ENCODE data around the gene ARAP1.
A peak's percentile ranks its signal among the peaks of the same experiment; 100 is the strongest.

Gene ARAP1

GRCh38 chr11:72783144-72783905 lies 31.1 kb upstream of the ARAP1 start:
- ATAC-seq (ENCODE audit: low read depth): no peak
- no peaks in the 10 kb centered on the region for H3K9me3 Mint-ChIP-seq
- peaks cover 29% of the 10 kb centered on the region for H3K4me1 Mint-ChIP-seq
- peak overlapping the region; percentile 73 for H3K4me3 Mint-ChIP-seq
- no peaks in the 10 kb centered on the region for H3K27me3 Mint-ChIP-seq
- no peak for DNase-seq (ENCODE audit: low spot score in 2 of 2)
- H3K27ac Mint-ChIP-seq: no peak overlapping the region
- no peaks in the 10 kb centered on the region for H3K36me3 Mint-ChIP-seq

GRCh38 chr11:72782081-72782920 lies 30.1 kb upstream of the ARAP1 start:
- Mint-ChIP-seq H3K9me3 (no peaks in the 10 kb centered on the region), H3K27ac (peak overlapping the region; percentile 31), H3K27me3 (no peaks in the 10 kb centered on the region), H3K4me3 (peak overlapping the region; percentile 73), H3K36me3 (no peaks in the 10 kb centered on the region), H3K4me1 (peaks cover 23% of the 10 kb centered on the region)
- no peak for DNase-seq (ENCODE audit: low spot score in 2 of 2)
- ATAC-seq (ENCODE audit: low read depth): peak; percentile 30

GRCh38 chr11:72781313-72782080 lies 29.3 kb upstream of the ARAP1 start:
- peak; percentile 84 for ATAC-seq (ENCODE audit: low read depth)
- H3K9me3 Mint-ChIP-seq: no peaks in the 10 kb centered on the region
- no peaks in the 10 kb centered on the region for H3K36me3 Mint-ChIP-seq
- H3K27me3 Mint-ChIP-seq: no peaks in the 10 kb centered on the region
- peak overlapping the region; percentile 83 for H3K4me3 Mint-ChIP-seq
- H3K4me1 Mint-ChIP-seq: peaks cover 19% of the 10 kb centered on the region
- peak overlapping the region; percentile 53 for H3K27ac Mint-ChIP-seq
- DNase-seq (ENCODE audit: low spot score in 2 of 2): peak; percentile 42 to 63

GRCh38 chr11:72781063-72781312 lies 28.8 kb upstream of the ARAP1 start:
- H3K4me3 Mint-ChIP-seq: peak overlapping the region; percentile 83
- H3K9me3 Mint-ChIP-seq: no peaks in the 10 kb centered on the region
- ATAC-seq (ENCODE audit: low read depth): no peak
- H3K27ac Mint-ChIP-seq: peak overlapping the region; percentile 53
- H3K27me3 Mint-ChIP-seq: no peaks in the 10 kb centered on the region
- H3K36me3 Mint-ChIP-seq: no peaks in the 10 kb centered on the region
- peaks cover 22% of the 10 kb centered on the region for H3K4me1 Mint-ChIP-seq
- no peak for DNase-seq (ENCODE audit: low spot score in 2 of 2)

GRCh38 chr11:72780296-72781062 lies 28.3 kb upstream of the ARAP1 start:
- ATAC-seq (ENCODE audit: low read depth) (no peak), DNase-seq (ENCODE audit: low spot score in 2 of 2) (no peak)
- H3K36me3 Mint-ChIP-seq: no peaks in the 10 kb centered on the region
- H3K27ac Mint-ChIP-seq: peak overlapping the region; percentile 53
- peaks cover 25% of the 10 kb centered on the region for H3K4me1 Mint-ChIP-seq
- H3K27me3 Mint-ChIP-seq: no peaks in the 10 kb centered on the region
- no peaks in the 10 kb centered on the region for H3K9me3 Mint-ChIP-seq
- peak overlapping the region; percentile 83 for H3K4me3 Mint-ChIP-seq

GRCh38 chr11:72779495-72780128 lies 27.4 kb upstream of the ARAP1 start:
- DNase-seq (ENCODE audit: low spot score in 2 of 2) (no peak), ATAC-seq (ENCODE audit: low read depth) (no peak)
- Mint-ChIP-seq H3K4me1 (peaks cover 32% of the 10 kb centered on the region), H3K27me3 (no peaks in the 10 kb centered on the region), H3K27ac (no peak overlapping the region), H3K9me3 (no peaks in the 10 kb centered on the region), H3K36me3 (no peaks in the 10 kb centered on the region), H3K4me3 (peak overlapping the region; percentile 83)

- no peak for DNase-seq (ENCODE audit: low spot score in 2 of 2)
- Mint-ChIP-seq H3K9me3 (no peaks in the 10 kb centered on the region), H3K4me1 (peaks cover 35% of the 10 kb centered on the region), H3K27ac (no peak overlapping the region), H3K36me3 (no peaks in the 10 kb centered on the region), H3K27me3 (no peaks in the 10 kb centered on the region), H3K4me3 (peak overlapping the region; percentile 83)
- no peak for ATAC-seq (ENCODE audit: low read depth)
Observed at GRCh38 chr11:72778535-72779494, 26.6 kb upstream of the ARAP1 start.

- peaks cover under 1% of the 10 kb centered on the region for H3K36me3 Mint-ChIP-seq
- peaks cover 40% of the 10 kb centered on the region for H3K4me1 Mint-ChIP-seq
- H3K27me3 Mint-ChIP-seq: no peaks in the 10 kb centered on the region
- ATAC-seq (ENCODE audit: low read depth) (no peak), DNase-seq (ENCODE audit: low spot score in 2 of 2) (no peak)
- H3K4me3 Mint-ChIP-seq: no peak overlapping the region
- H3K27ac Mint-ChIP-seq: no peak overlapping the region
- no peaks in the 10 kb centered on the region for H3K9me3 Mint-ChIP-seq
Observed at GRCh38 chr11:72777755-72778278, 25.6 kb upstream of the ARAP1 start.

- no peaks in the 10 kb centered on the region for H3K9me3 Mint-ChIP-seq
- H3K36me3 Mint-ChIP-seq: peaks cover 6% of the 10 kb centered on the region
- no peak overlapping the region for H3K4me3 Mint-ChIP-seq
- peaks cover 36% of the 10 kb centered on the region for H3K4me1 Mint-ChIP-seq
- ATAC-seq (ENCODE audit: low read depth): no peak
- DNase-seq (ENCODE audit: low spot score in 2 of 2): no peak
- no peak overlapping the region for H3K27ac Mint-ChIP-seq
- no peaks in the 10 kb centered on the region for H3K27me3 Mint-ChIP-seq
Observed at GRCh38 chr11:72776844-72777754, 24.9 kb upstream of the ARAP1 start.

GRCh38 chr11:72776117-72776843 lies 24.1 kb upstream of the ARAP1 start:
- Mint-ChIP-seq H3K27ac (no peak overlapping the region), H3K4me3 (no peak overlapping the region), H3K9me3 (no peaks in the 10 kb centered on the region), H3K4me1 (peaks cover 33% of the 10 kb centered on the region), H3K27me3 (no peaks in the 10 kb centered on the region), H3K36me3 (peaks cover 6% of the 10 kb centered on the region)
- no peak for DNase-seq (ENCODE audit: low spot score in 2 of 2)
- no peak for ATAC-seq (ENCODE audit: low read depth)
